Measurements from ENCODE around the gene MRPS9.

DNA sequence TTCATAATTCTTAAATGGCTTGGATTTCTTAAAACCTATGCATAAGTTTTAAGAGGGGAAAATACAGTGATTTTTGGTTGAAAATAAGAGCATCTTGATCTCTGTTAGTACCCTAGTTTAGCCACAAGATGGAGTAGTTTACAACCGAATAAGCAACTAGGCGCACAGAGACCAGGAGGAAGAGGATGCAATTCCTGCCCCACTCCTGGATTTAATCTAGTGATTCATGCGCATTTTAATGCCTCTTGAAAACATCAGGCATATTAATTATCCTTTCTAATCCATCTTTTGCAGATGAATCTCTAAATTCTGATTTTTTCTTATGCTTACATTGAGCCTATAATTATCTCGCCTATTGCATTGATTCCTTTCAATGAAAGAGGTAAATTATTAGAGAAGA is 76.7 kb downstream of the MRPS9 start:
- TF ChIP-seq EZH2phosphoT487 (IDR thresholded peaks at IDR 0.05; ENCODE audit: insufficient read depth, low read depth) (no peak), EZH2 (IDR thresholded peaks at IDR 0.05; ENCODE audit: insufficient read depth, poor library complexity, severe bottlenecking) (no peak)
